ENCODE results near the gene TACO1. TPM values are rescaled to one million over a fixed set of nuclear protein-coding genes. Genes with fewer than 3 reads are reported as not detected.

Gene TACO1
- total RNA-seq, 4 donors from 2014 or later = 11.4 to 18.3 (median 14.6) TPM

GRCh38 chr17:63621684-63622573 lies 21.2 kb downstream of the TACO1 start, which contains the start of gene MAP3K3:
Gene MAP3K3, plus strand, starts transcription at chr17:63622417. Its CDS starts 343 bp downstream, at chr17:63622760.
- peak within 1 kb of the TSS; percentile 72 to 99 (median 93) for H3K27ac ChIP-seq
- peak within 1 kb of the TSS; percentile 86 to 89 for H3K4me3 ChIP-seq
- no peaks in the 10 kb centered on the region for H3K36me3 ChIP-seq
- H3K27me3 ChIP-seq = no peaks in the 10 kb centered on the region
- H3K9me3 ChIP-seq = no peaks in the 10 kb centered on the region
- 0% methylated on average over 13 of the region's 75 CpGs; no CpG with 5 or more reads in 1 of the 2 donors for WGBS, 2 donors (ENCODE audit: low coverage in 1 of 2)
- no peak for TF ChIP-seq EP300 (IDR thresholded peaks at IDR 0.05)
- TF ChIP-seq POLR2A (IDR thresholded peaks at IDR 0.05) = peak; percentile 87 to 88
- TF ChIP-seq CTCF (IDR thresholded peaks at IDR 0.05) = peak in 3 of 4 experiments; percentile 4 to 34 (median 22)
- TF ChIP-seq POLR2AphosphoS5 (IDR thresholded peaks at IDR 0.05) = peak; percentile 90
- H3K4me1 ChIP-seq = peaks cover 12 to 45% (median 21%) of the 10 kb centered on the region in 3 donors
- ATAC-seq = peak; percentile 96

GRCh38 chr17:63622574-63623390 lies 22.1 kb downstream of the TACO1 start:
- no peak for TF ChIP-seq CTCF (IDR thresholded peaks at IDR 0.05)
- TF ChIP-seq POLR2AphosphoS5 (IDR thresholded peaks at IDR 0.05) = no peak
- no peak for TF ChIP-seq EP300 (IDR thresholded peaks at IDR 0.05)
- no peaks in the 10 kb centered on the region for H3K36me3 ChIP-seq
- H3K27me3 ChIP-seq = no peaks in the 10 kb centered on the region
- no peaks in the 10 kb centered on the region for H3K9me3 ChIP-seq
- peaks cover 12 to 54% (median 26%) of the 10 kb centered on the region in 3 donors for H3K4me1 ChIP-seq
- 0% methylated on average over 4 to 5 of the region's 100 CpGs for WGBS, 2 donors (ENCODE audit: low coverage in 1 of 2)
- peak; percentile 47 for ATAC-seq
- peak overlapping the region; percentile 72 to 99 (median 93) for H3K27ac ChIP-seq
- H3K4me3 ChIP-seq = peak overlapping the region; percentile 86 to 89

DNA sequence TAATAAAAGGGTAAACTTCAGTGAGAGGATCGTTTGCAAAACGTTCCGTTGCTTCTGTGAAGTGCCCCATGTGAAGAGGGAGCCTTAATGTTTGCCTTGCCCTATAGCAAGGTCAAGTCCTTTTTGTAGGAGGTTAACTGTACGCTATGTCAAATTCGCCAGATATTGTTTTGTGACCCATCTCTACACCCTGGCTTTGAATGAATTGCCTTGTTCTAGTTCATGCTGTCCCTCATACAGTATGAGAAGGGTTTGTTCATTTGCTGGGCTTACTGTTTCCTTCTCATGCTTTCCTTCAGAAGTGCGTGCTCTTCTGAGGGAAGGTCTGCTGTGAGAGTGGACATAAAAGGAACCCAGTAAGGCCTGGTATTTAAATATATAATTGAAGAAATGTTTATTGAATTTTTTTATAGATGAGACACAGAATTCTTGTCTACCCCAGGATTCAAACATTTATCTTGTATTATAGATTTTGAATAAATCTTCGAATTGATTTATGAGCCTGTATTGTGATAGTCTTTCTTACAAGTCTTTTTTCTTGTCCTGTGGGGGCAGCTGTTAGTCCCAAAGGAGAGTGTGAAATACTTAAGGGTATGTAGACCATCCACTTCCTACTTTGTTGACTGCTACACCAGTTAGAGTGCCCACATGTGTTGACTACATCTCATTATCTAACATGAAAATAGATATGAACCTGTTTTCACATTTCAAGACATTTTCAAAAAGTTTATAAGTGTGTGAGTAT lies 23.3 kb downstream of the TACO1 start:
- H3K4me1 ChIP-seq = peaks cover 12 to 63% (median 26%) of the 10 kb centered on the region in 3 donors
- WGBS, 2 donors (ENCODE audit: low coverage in 1 of 2) = 29 to 32% methylated on average over 7 of the region's 7 CpGs
- ATAC-seq = no peak
- H3K36me3 ChIP-seq = peaks cover under 1 to 3% of the 10 kb centered on the region in 2 donors
- H3K9me3 ChIP-seq = no peaks in the 10 kb centered on the region
- peak overlapping the region in 3 of 4 donors; percentile 91 to 99 (median 95) for H3K27ac ChIP-seq
- H3K4me3 ChIP-seq = peak overlapping the region; percentile 86 to 89
- no peak for TF ChIP-seq POLR2A (IDR thresholded peaks at IDR 0.05)
- no peak for TF ChIP-seq CTCF (IDR thresholded peaks at IDR 0.05)
- TF ChIP-seq EP300 (IDR thresholded peaks at IDR 0.05) = no peak
- no peak for TF ChIP-seq POLR2AphosphoS5 (IDR thresholded peaks at IDR 0.05)
- H3K27me3 ChIP-seq = no peaks in the 10 kb centered on the region

DNA sequence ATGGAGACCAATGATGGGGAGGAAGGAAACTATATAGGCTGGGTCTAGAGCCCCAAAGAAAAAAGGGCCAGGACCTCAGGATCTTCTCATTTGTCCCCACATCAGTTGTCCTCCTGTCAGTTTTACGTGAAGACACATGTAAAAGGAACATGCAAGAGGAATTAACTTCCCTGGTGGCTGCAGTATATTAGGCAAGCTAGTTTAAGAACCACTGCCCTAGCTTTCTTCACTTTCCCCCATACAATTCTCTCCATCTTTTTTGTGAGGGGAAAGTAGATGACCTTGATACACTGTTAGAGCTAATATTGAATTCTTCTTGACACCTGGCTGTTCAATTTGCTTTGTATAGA lies 23.8 kb downstream of the TACO1 start:
- no peak overlapping the region for H3K27ac ChIP-seq
- 60 to 78% methylated on average over 1 of the region's 1 CpG for WGBS, 2 donors (ENCODE audit: low coverage in 1 of 2)

More for the DNA sequence above, 23.8 kb downstream of the TACO1 start:
- no peak for ATAC-seq
- TF ChIP-seq POLR2AphosphoS5 (IDR thresholded peaks at IDR 0.05) (no peak), CTCF (IDR thresholded peaks at IDR 0.05) (no peak), EP300 (IDR thresholded peaks at IDR 0.05) (no peak), POLR2A (IDR thresholded peaks at IDR 0.05) (no peak)
- Histone ChIP-seq H3K36me3 (peaks cover 3 to 8% of the 10 kb centered on the region in 2 donors), H3K4me1 (peaks cover 14 to 69% (median 26%) of the 10 kb centered on the region in 3 donors), H3K27me3 (no peaks in the 10 kb centered on the region), H3K4me3 (peak overlapping the region in 1 of 2 donors; percentile 89), H3K9me3 (no peaks in the 10 kb centered on the region)
